Measurements from ENCODE around the gene ADGRL1.
"Not testable (repeated sequence)": the region's sequence is repeated elsewhere in the genome, so short reads cannot be mapped to it uniquely, and the experiment has no call there.

DNA sequence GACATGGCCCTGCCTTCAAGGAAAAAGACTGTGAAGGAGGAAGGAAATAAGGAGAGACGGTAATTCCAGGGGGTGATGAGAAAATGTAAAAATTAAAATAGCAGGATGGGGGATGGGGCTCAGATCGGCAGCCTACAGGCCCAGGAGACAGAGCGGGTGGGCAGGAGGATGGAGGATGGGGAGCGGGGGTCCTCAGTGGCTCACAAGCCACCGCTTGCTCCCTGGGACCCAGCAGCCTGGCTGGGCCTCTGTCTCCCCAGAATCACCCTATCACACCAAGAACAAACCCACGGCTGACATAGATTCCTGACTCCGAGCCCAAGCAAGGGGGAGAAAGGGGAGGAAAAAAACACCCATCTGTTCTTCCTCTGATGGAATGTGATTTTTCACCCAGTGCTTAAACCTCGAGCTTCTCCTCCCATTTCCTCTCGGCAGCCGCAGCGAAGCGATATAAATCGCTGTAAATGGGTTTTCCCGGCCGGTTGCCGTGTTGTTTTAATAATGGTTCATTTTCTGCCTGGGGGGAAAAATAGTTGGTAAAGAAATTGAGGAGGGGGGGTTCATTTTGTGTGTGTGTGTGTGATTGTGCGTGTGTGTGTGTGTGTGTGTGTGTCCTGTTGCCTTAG, 22.6 kb upstream of the ADGRL1 start:
- TF ChIP-seq, protein P1, sequence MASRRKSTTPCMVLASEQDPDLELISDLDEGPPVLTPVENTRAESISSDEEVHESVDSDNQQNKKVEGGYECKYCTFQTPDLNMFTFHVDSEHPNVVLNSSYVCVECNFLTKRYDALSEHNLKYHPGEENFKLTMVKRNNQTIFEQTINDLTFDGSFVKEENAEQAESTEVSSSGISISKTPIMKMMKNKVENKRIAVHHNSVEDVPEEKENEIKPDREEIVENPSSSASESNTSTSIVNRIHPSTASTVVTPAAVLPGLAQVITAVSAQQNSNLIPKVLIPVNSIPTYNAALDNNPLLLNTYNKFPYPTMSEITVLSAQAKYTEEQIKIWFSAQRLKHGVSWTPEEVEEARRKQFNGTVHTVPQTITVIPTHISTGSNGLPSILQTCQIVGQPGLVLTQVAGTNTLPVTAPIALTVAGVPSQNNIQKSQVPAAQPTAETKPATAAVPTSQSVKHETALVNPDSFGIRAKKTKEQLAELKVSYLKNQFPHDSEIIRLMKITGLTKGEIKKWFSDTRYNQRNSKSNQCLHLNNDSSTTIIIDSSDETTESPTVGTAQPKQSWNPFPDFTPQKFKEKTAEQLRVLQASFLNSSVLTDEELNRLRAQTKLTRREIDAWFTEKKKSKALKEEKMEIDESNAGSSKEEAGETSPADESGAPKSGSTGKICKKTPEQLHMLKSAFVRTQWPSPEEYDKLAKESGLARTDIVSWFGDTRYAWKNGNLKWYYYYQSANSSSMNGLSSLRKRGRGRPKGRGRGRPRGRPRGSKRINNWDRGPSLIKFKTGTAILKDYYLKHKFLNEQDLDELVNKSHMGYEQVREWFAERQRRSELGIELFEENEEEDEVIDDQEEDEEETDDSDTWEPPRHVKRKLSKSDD (conservative IDR thresholded peaks at IDR 0.05; ENCODE audit: low read length): not testable (repeated sequence)
- TF ChIP-seq RFX5 (IDR thresholded peaks at IDR 0.05; ENCODE audit: low read depth, low read length); TAF1 (IDR thresholded peaks at IDR 0.05; ENCODE audit: control insufficient read depth, extremely low read depth, insufficient read depth, low read length, severe bottlenecking); POLR2A (conservative IDR thresholded peaks at IDR 0.05); SMC3 (conservative IDR thresholded peaks at IDR 0.05; ENCODE audit: insufficient read depth, low read depth, low read length); CREB1 (IDR thresholded peaks at IDR 0.05); CREB1 (CRISPR knock-in tag; IDR thresholded peaks at IDR 0.05); FOXJ3 (CRISPR knock-in tag; IDR thresholded peaks at IDR 0.05); GABPA (tag; conservative IDR thresholded peaks at IDR 0.05; ENCODE audit: low read depth); PRPF4 (IDR thresholded peaks at IDR 0.05; ENCODE audit: insufficient read depth, low read depth, low read length, poor library complexity, severe bottlenecking): not testable (repeated sequence)
- TF ChIP-seq, protein P2, sequence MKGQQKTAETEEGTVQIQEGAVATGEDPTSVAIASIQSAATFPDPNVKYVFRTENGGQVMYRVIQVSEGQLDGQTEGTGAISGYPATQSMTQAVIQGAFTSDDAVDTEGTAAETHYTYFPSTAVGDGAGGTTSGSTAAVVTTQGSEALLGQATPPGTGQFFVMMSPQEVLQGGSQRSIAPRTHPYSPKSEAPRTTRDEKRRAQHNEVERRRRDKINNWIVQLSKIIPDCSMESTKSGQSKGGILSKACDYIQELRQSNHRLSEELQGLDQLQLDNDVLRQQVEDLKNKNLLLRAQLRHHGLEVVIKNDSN (CRISPR knock-in tag; IDR thresholded peaks at IDR 0.05): not testable (repeated sequence)
- TF ChIP-seq, protein P3, sequence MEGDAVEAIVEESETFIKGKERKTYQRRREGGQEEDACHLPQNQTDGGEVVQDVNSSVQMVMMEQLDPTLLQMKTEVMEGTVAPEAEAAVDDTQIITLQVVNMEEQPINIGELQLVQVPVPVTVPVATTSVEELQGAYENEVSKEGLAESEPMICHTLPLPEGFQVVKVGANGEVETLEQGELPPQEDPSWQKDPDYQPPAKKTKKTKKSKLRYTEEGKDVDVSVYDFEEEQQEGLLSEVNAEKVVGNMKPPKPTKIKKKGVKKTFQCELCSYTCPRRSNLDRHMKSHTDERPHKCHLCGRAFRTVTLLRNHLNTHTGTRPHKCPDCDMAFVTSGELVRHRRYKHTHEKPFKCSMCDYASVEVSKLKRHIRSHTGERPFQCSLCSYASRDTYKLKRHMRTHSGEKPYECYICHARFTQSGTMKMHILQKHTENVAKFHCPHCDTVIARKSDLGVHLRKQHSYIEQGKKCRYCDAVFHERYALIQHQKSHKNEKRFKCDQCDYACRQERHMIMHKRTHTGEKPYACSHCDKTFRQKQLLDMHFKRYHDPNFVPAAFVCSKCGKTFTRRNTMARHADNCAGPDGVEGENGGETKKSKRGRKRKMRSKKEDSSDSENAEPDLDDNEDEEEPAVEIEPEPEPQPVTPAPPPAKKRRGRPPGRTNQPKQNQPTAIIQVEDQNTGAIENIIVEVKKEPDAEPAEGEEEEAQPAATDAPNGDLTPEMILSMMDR (IDR thresholded peaks at IDR 0.05 in 2 of 3, conservative IDR thresholded peaks at IDR 0.05 in 1 of 3; ENCODE audit: insufficient read depth in 2 of 3, low read depth in 1 of 3, low read length in 3 of 3): not testable (repeated sequence)
- TF ChIP-seq, protein P4, sequence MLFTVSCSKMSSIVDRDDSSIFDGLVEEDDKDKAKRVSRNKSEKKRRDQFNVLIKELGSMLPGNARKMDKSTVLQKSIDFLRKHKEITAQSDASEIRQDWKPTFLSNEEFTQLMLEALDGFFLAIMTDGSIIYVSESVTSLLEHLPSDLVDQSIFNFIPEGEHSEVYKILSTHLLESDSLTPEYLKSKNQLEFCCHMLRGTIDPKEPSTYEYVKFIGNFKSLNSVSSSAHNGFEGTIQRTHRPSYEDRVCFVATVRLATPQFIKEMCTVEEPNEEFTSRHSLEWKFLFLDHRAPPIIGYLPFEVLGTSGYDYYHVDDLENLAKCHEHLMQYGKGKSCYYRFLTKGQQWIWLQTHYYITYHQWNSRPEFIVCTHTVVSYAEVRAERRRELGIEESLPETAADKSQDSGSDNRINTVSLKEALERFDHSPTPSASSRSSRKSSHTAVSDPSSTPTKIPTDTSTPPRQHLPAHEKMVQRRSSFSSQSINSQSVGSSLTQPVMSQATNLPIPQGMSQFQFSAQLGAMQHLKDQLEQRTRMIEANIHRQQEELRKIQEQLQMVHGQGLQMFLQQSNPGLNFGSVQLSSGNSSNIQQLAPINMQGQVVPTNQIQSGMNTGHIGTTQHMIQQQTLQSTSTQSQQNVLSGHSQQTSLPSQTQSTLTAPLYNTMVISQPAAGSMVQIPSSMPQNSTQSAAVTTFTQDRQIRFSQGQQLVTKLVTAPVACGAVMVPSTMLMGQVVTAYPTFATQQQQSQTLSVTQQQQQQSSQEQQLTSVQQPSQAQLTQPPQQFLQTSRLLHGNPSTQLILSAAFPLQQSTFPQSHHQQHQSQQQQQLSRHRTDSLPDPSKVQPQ (CRISPR knock-in tag; IDR thresholded peaks at IDR 0.05; ENCODE audit: borderline replicate concordance): not testable (repeated sequence)
